Kidney glomerular epithelial cell (primary cell): Measurements from ENCODE around the gene ACVR2A.

Experiments
- DNase-seq: peaks from one replicate; lab custom pipeline; 2025; lab: John Stamatoyannopoulos, UW

ACVR2A gene

GRCh38 chr2:147924647-147925046 lies 79.8 kb downstream of the ACVR2A start:
- no peak for DNase-seq

GRCh38 chr2:147925886-147926285 lies 81.1 kb downstream of the ACVR2A start:
- DNase-seq, result no peak

GRCh38 chr2:147927053-147927588 lies 82.3 kb downstream of the ACVR2A start:
- no peak for DNase-seq

- DNase-seq, result no peak
Observed at GRCh38 chr2:147933931-147934330, 89.1 kb downstream of the ACVR2A start.

GRCh38 chr2:147934881-147935620 lies 90.2 kb downstream of the ACVR2A start:
- DNase-seq, result no peak

GRCh38 chr2:147937744-147938349 lies 93.0 kb downstream of the ACVR2A start:
- DNase-seq, result peak; percentile 36

- DNase-seq, result no peak
Observed at GRCh38 chr2:147939313-147939712, 94.5 kb downstream of the ACVR2A start.

- DNase-seq, result no peak
Observed at GRCh38 chr2:147945660-147946059, 100.8 kb downstream of the ACVR2A start.

GRCh38 chr2:147952118-147952517 lies 107.3 kb downstream of the ACVR2A start:
- DNase-seq, result no peak

GRCh38 chr2:147968571-147968970 lies 123.7 kb downstream of the ACVR2A start:
- DNase-seq, result no peak

GRCh38 chr2:147976102-147976501 lies 131.3 kb downstream of the ACVR2A start:
- DNase-seq, result no peak

GRCh38 chr2:147977679-147978078 lies 132.8 kb downstream of the ACVR2A start:
- DNase-seq, result no peak
